ENCODE data around the gene BDNF. TPM values are rescaled to one million over a fixed set of nuclear protein-coding genes. Genes with fewer than 3 reads are reported as not detected.

BDNF gene
- total and polyA plus RNA-seq, 2 donors (not counting 3 experiments of a cell fraction or from before 2014, with no cell fraction given), result 3.1 to 3.6 TPM

DNA sequence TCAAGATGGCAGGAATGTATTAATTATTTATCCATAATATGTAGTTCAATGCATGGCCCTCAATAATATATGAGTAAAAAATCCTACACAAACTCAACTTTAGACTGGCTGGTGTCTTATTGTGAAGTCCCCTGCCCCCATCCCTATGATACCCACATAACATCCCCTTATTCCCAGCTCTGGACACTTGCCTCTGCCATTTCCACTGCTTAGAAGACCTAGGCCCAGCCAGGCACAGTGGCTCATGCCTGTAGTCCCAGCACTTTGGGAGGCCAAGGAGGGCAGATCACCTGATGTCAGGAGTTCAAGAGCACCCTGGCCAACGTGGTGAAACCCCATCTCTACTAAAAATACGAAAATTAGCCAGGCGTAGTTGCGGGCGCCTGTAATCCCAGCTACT lies 84.4 kb downstream of the BDNF start:
- TF ChIP-seq POLR2A (IDR thresholded peaks at IDR 0.05; ENCODE audit: low read depth, low read length) (no peak), POLR2AphosphoS5 (IDR thresholded peaks at IDR 0.05; ENCODE audit: insufficient read depth, low read depth, low read length) (no peak), FOS (IDR thresholded peaks at IDR 0.05; ENCODE audit: borderline replicate concordance, insufficient read depth, low read length) (no peak), MYC (IDR thresholded peaks at IDR 0.05; ENCODE audit: low read depth, low read length) (no peak), GATA2 (IDR thresholded peaks at IDR 0.05; ENCODE audit: insufficient read depth, insufficient read length, low read depth, low read length) (no peak), EZH2 (IDR thresholded peaks at IDR 0.05; ENCODE audit: borderline replicate concordance, low read depth, low read length, severe bottlenecking) (no peak), JUN (IDR thresholded peaks at IDR 0.05; ENCODE audit: borderline replicate concordance, insufficient read depth, insufficient read length, low read depth) (no peak)
- TF ChIP-seq, protein P1, sequence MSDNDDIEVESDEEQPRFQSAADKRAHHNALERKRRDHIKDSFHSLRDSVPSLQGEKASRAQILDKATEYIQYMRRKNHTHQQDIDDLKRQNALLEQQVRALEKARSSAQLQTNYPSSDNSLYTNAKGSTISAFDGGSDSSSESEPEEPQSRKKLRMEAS (IDR thresholded peaks at IDR 0.05; ENCODE audit: insufficient read depth, insufficient read length), result no peak
- TF ChIP-seq, protein P2, sequence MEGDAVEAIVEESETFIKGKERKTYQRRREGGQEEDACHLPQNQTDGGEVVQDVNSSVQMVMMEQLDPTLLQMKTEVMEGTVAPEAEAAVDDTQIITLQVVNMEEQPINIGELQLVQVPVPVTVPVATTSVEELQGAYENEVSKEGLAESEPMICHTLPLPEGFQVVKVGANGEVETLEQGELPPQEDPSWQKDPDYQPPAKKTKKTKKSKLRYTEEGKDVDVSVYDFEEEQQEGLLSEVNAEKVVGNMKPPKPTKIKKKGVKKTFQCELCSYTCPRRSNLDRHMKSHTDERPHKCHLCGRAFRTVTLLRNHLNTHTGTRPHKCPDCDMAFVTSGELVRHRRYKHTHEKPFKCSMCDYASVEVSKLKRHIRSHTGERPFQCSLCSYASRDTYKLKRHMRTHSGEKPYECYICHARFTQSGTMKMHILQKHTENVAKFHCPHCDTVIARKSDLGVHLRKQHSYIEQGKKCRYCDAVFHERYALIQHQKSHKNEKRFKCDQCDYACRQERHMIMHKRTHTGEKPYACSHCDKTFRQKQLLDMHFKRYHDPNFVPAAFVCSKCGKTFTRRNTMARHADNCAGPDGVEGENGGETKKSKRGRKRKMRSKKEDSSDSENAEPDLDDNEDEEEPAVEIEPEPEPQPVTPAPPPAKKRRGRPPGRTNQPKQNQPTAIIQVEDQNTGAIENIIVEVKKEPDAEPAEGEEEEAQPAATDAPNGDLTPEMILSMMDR (IDR thresholded peaks at IDR 0.05; ENCODE audit: extremely low read depth in 1 of 2, insufficient read depth in 1 of 2, low read depth in 1 of 2, low read length in 2 of 2), result no peak
- CTCF ChIA-PET, result no interaction called here

More for the DNA sequence above, 84.4 kb downstream of the BDNF start:
- Histone ChIP-seq H3K9me1 (replicated peaks; ENCODE audit: control insufficient read depth, extremely low read depth, insufficient read depth, low read length) (no peaks in the 10 kb centered on the region), H3K9ac (replicated peaks; ENCODE audit: extremely low read depth, insufficient read depth, low read length) (no peak overlapping the region), H3K9me3 (replicated peaks; ENCODE audit: control insufficient read depth, insufficient read depth, low read length) (no peaks in the 10 kb centered on the region), H3K4me3 (replicated peaks in 1 of 3; ENCODE audit: insufficient read depth in 1 of 3, low read depth in 1 of 3, low read length in 3 of 3) (no peak overlapping the region), H3K36me3 (ENCODE audit: control insufficient read depth in 2 of 2, extremely low read depth in 1 of 2, insufficient read depth in 2 of 2, low read length in 2 of 2) (no peaks in the 10 kb centered on the region), H3K27me3 (ENCODE audit: control insufficient read depth in 2 of 2, insufficient read depth in 2 of 2, low read length in 2 of 2) (no peaks in the 10 kb centered on the region), H3K4me2 (ENCODE audit: insufficient read depth, low read length) (no peak overlapping the region), H3K4me1 (ENCODE audit: control insufficient read depth, extremely low read depth, insufficient read depth, low read length) (no peaks in the 10 kb centered on the region), H3K79me2 (ENCODE audit: control insufficient read depth, insufficient read depth, low read length) (no peaks in the 10 kb centered on the region), H4K20me1 (replicated peaks; ENCODE audit: control insufficient read depth, extremely low read depth, insufficient read depth, low read length) (no peaks in the 10 kb centered on the region), H2AFZ (ENCODE audit: low read depth, low read length) (no peak overlapping the region), H3K27ac (ENCODE audit: insufficient read depth, low read depth, low read length) (no peak overlapping the region)
- no peak for DNase-seq (ENCODE audit: low read depth, low spot score)
- dilution Hi-C loops (cut with MboI; ENCODE audit: extremely low pct_ligation_motif_present, low sequenced_read_pairs), result no loop called here
- intact Hi-C loops (cut with micrococcal nuclease), result no loop called here
- BruUV-seq (replicated peaks), result no TSS peak
- no peak for FAIRE-seq
- POLR2A ChIA-PET, result no interaction called here

Data from endothelial cell of umbilical vein (primary cell).